H1 (cell line): ENCODE data around the gene NKPD1. TPM values are rescaled to one million over a fixed set of nuclear protein-coding genes. Genes with fewer than 3 reads are reported as not detected.

Experiments
- MAFK ChIP-seq: IDR thresholded peaks from 2 replicates; pipeline ENCODE4 v1.6.1; 2012; ENCODE audit warnings: low read depth, mild to moderate bottlenecking, improper control_type of control experiment, low read length
- RFX5 ChIP-seq: IDR thresholded peaks from 2 replicates; pipeline ENCODE4 v1.6.1; 2011; ENCODE audit warnings: low read depth, low read length, improper control_type of control experiment, borderline replicate concordance
- SIRT6 ChIP-seq: IDR thresholded peaks from one replicate; pipeline ENCODE4 v1.7.1; 2012; ENCODE audit warnings: low read length, inconsistent platforms
- SP2 ChIP-seq: IDR thresholded peaks from 2 replicates; pipeline ENCODE4 v1.6.1; 2012; ENCODE audit warnings: mild to moderate bottlenecking, low read length, inconsistent platforms
- polyA plus RNA-seq, 7 experiments: library from polyadenylated mRNA; depleted of rRNA in 3 of 7; stranded (reverse) in 5 of 7; unstranded in 2 of 7; fragments of >200 nt in 5 of 7; fragments of 200-250 nt in 2 of 7; gene quantifications; 1 replicate in 5 of 7; 2 replicates in 1 of 7; 4 replicates in 1 of 7; pipeline versions ENCODE4 v1.2.1 to v1.2.3, GENCODE V29; 2011 to 2013; ENCODE audit warnings: missing spikeins in 2 of 7, mixed read lengths in 2 of 7
- total RNA-seq: library from RNA; stranded (reverse); fragmentation: NEBNext Ultra II Directional; extraction: Animal tissue kit (Norgen Biotek cat#: 25700); gene quantifications from 2 replicates; pipeline ENCODE4 v1.2.1, GENCODE V29; 2021
- TF ChIP-seq, protein P1 (sequence below): fragments of 300-600 bp; sonication (generic); IDR thresholded peaks from 2 replicates; pipeline ENCODE4 v1.7.1; 2012; ENCODE audit warnings: low read length, moderate library complexity, mild to moderate bottlenecking, inconsistent platforms; ENCODE audit not compliant: insufficient replicate concordance

Gene NKPD1
- total and polyA plus RNA-seq, 2 of the 8 experiments (the other 6 are each of a cell fraction or from before 2014, with no cell fraction given): 0.30 to 0.39 TPM

DNA sequence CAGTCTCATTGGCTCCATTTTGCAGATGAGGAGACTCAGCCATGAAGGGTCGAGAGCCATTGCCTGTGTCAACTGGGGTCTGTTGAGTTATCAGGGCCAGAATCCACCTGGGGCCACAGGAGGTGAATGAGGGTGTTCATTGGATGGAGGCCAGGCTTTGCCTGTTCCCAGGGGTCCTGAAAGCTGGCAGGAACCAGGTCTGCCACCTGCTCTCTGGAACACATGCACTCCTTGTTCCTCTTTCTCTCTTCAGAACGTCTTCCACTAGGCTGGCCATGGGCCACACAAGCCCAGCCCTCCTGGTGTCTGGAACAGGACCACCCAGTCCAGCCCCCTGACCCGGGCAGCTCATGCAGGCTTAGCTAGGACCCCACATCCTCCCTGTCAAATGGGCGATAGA lies 46.7 kb downstream of the NKPD1 start (continued):
- TF ChIP-seq, protein P1, sequence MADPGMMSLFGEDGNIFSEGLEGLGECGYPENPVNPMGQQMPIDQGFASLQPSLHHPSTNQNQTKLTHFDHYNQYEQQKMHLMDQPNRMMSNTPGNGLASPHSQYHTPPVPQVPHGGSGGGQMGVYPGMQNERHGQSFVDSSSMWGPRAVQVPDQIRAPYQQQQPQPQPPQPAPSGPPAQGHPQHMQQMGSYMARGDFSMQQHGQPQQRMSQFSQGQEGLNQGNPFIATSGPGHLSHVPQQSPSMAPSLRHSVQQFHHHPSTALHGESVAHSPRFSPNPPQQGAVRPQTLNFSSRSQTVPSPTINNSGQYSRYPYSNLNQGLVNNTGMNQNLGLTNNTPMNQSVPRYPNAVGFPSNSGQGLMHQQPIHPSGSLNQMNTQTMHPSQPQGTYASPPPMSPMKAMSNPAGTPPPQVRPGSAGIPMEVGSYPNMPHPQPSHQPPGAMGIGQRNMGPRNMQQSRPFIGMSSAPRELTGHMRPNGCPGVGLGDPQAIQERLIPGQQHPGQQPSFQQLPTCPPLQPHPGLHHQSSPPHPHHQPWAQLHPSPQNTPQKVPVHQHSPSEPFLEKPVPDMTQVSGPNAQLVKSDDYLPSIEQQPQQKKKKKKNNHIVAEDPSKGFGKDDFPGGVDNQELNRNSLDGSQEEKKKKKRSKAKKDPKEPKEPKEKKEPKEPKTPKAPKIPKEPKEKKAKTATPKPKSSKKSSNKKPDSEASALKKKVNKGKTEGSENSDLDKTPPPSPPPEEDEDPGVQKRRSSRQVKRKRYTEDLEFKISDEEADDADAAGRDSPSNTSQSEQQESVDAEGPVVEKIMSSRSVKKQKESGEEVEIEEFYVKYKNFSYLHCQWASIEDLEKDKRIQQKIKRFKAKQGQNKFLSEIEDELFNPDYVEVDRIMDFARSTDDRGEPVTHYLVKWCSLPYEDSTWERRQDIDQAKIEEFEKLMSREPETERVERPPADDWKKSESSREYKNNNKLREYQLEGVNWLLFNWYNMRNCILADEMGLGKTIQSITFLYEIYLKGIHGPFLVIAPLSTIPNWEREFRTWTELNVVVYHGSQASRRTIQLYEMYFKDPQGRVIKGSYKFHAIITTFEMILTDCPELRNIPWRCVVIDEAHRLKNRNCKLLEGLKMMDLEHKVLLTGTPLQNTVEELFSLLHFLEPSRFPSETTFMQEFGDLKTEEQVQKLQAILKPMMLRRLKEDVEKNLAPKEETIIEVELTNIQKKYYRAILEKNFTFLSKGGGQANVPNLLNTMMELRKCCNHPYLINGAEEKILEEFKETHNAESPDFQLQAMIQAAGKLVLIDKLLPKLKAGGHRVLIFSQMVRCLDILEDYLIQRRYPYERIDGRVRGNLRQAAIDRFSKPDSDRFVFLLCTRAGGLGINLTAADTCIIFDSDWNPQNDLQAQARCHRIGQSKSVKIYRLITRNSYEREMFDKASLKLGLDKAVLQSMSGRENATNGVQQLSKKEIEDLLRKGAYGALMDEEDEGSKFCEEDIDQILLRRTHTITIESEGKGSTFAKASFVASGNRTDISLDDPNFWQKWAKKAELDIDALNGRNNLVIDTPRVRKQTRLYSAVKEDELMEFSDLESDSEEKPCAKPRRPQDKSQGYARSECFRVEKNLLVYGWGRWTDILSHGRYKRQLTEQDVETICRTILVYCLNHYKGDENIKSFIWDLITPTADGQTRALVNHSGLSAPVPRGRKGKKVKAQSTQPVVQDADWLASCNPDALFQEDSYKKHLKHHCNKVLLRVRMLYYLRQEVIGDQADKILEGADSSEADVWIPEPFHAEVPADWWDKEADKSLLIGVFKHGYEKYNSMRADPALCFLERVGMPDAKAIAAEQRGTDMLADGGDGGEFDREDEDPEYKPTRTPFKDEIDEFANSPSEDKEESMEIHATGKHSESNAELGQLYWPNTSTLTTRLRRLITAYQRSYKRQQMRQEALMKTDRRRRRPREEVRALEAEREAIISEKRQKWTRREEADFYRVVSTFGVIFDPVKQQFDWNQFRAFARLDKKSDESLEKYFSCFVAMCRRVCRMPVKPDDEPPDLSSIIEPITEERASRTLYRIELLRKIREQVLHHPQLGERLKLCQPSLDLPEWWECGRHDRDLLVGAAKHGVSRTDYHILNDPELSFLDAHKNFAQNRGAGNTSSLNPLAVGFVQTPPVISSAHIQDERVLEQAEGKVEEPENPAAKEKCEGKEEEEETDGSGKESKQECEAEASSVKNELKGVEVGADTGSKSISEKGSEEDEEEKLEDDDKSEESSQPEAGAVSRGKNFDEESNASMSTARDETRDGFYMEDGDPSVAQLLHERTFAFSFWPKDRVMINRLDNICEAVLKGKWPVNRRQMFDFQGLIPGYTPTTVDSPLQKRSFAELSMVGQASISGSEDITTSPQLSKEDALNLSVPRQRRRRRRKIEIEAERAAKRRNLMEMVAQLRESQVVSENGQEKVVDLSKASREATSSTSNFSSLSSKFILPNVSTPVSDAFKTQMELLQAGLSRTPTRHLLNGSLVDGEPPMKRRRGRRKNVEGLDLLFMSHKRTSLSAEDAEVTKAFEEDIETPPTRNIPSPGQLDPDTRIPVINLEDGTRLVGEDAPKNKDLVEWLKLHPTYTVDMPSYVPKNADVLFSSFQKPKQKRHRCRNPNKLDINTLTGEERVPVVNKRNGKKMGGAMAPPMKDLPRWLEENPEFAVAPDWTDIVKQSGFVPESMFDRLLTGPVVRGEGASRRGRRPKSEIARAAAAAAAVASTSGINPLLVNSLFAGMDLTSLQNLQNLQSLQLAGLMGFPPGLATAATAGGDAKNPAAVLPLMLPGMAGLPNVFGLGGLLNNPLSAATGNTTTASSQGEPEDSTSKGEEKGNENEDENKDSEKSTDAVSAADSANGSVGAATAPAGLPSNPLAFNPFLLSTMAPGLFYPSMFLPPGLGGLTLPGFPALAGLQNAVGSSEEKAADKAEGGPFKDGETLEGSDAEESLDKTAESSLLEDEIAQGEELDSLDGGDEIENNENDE: no peak
- TF ChIP-seq RFX5: no peak
- no peak for TF ChIP-seq SIRT6
- TF ChIP-seq MAFK: no peak
- no peak for TF ChIP-seq SP2
